Neural progenitor cell (in vitro differentiated cells): ENCODE measurements around the gene RPH3AL. TPM values are rescaled to one million over a fixed set of nuclear protein-coding genes. Genes with fewer than 3 reads are reported as not detected.
A peak's percentile ranks its signal among the peaks of the same experiment; 100 is the strongest.

ENCODE experiments used
- DNase-seq: peaks from one replicate; pipeline ENCODE4 v3.0.0-alpha.2; 2016; ENCODE audit warnings: low spot score
- H2AFZ ChIP-seq: fragments of 200-600 bp; sonication (generic); replicated peaks from 2 replicates; pipeline ENCODE4 v1.6.1; 2016; ENCODE audit warnings: antibody characterized with exemption
- H3F3A ChIP-seq: fragments of 200-600 bp; sonication (generic); 2 replicates; pipeline ENCODE4 v1.6.1; 2016; ENCODE audit warnings: antibody characterized with exemption, low read depth
- H3K27ac ChIP-seq: fragments of 200-600 bp; sonication (generic); 2 replicates; pipeline ENCODE4 v1.5.1; 2016; ENCODE audit warnings: mild to moderate bottlenecking
- H3K27me3 ChIP-seq: fragments of 200-600 bp; sonication (generic); 2 replicates; pipeline ENCODE4 v1.6.1; 2016; ENCODE audit warnings: mild to moderate bottlenecking, moderate library complexity
- H3K36me3 ChIP-seq: fragments of 200-600 bp; sonication (generic); 2 replicates; pipeline ENCODE4 v1.5.1; 2016
- H3K4me1 ChIP-seq: fragments of 200-600 bp; sonication (generic); 2 replicates; pipeline ENCODE4 v1.6.1; 2016; ENCODE audit warnings: mixed run types
- H3K4me2 ChIP-seq: fragments of 200-600 bp; sonication (generic); 2 replicates; pipeline ENCODE4 v1.6.1; 2016
- H3K4me3 ChIP-seq: fragments of 200-600 bp; sonication (generic); 2 replicates; pipeline ENCODE4 v1.5.1; 2016
- H3K79me2 ChIP-seq: fragments of 200-600 bp; sonication (generic); 2 replicates; pipeline ENCODE4 v1.6.1; 2016; ENCODE audit warnings: low read depth
- H3K9ac ChIP-seq: fragments of 200-600 bp; sonication (generic); 2 replicates; pipeline ENCODE4 v1.6.1; 2016
- H3K9me3 ChIP-seq: fragments of 200-600 bp; sonication (generic); 2 replicates; pipeline ENCODE4 v1.5.1; 2016; ENCODE audit warnings: low read depth
- H4K20me1 ChIP-seq: fragments of 200-600 bp; sonication (generic); 2 replicates; pipeline ENCODE4 v1.6.1; 2016; ENCODE audit warnings: low read depth
- H3K27ac Mint-ChIP-seq: 3 replicates; pipeline ENCODE4 v1.8.0; 2021; ENCODE audit warnings: mixed read lengths
- H3K27me3 Mint-ChIP-seq: 2 replicates; pipeline ENCODE4 v1.8.0; 2022; ENCODE audit warnings: low read depth, mild to moderate bottlenecking, inconsistent platforms, moderate library complexity, mixed read lengths; ENCODE audit not compliant: insufficient read depth
- H3K36me3 Mint-ChIP-seq: 3 replicates; pipeline ENCODE4 v1.8.0; 2021; ENCODE audit warnings: mixed read lengths
- H3K4me1 Mint-ChIP-seq: 3 replicates; pipeline ENCODE4 v1.8.0; 2021; ENCODE audit warnings: mixed read lengths
- H3K4me3 Mint-ChIP-seq: 3 replicates; pipeline ENCODE4 v1.8.0; 2021; ENCODE audit warnings: mild to moderate bottlenecking, moderate library complexity, mixed read lengths
- H3K9me3 Mint-ChIP-seq: 3 replicates; pipeline ENCODE4 v1.8.0; 2020; ENCODE audit warnings: mixed read lengths
- EZH2 ChIP-seq: fragments of 200-600 bp; sonication (generic); IDR thresholded peaks from 2 replicates; pipeline ENCODE4 v1.6.1; 2017; ENCODE audit warnings: antibody characterized with exemption, mild to moderate bottlenecking, moderate library complexity
- EZH2phosphoT487 ChIP-seq: fragments of 200-600 bp; sonication (generic); IDR thresholded peaks from 2 replicates; pipeline ENCODE4 v1.6.1; 2017; ENCODE audit warnings: antibody characterized with exemption
- total RNA-seq: library from RNA; depleted of rRNA; stranded (reverse); fragments of >200 nt; gene quantifications from 2 replicates; pipeline ENCODE4 v1.2.3, GENCODE V29; 2015; ENCODE audit warnings: low replicate concordance
- TF ChIP-seq, protein P1 (sequence below): fragments of 200-600 bp; sonication (generic); IDR thresholded peaks from 2 replicates; pipeline ENCODE4 v1.5.1; 2017; ENCODE audit warnings: antibody characterized with exemption, mild to moderate bottlenecking

RPH3AL gene
- total RNA-seq, 1 donor from 2014 or later: 7.5 TPM

DNA sequence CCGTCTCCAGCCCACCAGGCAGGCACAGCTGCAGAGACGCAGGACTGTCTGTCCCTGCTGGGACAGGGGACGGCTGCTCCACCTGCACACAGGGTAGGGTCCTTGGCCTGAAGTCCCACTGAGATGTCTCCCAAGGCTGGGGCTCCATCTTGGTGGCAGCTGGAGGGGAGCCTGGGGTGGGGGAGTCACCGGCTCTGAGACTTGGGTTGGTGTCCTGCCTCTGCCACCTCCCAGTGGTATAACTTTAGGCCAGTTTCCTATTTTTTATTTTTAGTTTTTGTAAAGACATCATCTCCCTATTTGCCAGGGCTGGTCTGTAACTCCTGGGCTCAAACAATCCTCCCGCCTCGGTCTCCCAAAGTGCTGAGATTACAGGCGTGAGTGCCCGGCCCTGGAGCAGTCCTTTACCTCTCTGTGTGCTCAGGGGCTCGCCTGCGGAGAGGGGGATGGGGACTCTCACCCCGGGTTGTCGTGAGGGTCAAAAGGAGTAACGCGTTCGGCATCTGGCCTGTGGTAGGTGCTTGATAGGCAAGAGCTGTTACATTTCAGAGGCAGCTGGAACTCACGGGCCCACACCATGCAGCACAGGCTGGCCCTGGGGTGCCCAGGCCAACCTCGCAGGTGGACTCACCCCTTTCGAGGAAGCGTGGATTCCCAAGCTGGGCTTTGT, 124.5 kb downstream of the RPH3AL start:
- Histone ChIP-seq H3K4me3 (no peak overlapping the region), H3K4me2 (no peak overlapping the region), H3K27ac (no peak overlapping the region), H3F3A (no peaks in the 10 kb centered on the region), H3K27me3 (no peaks in the 10 kb centered on the region), H4K20me1 (no peaks in the 10 kb centered on the region), H3K36me3 (no peaks in the 10 kb centered on the region), H3K79me2 (no peaks in the 10 kb centered on the region), H3K4me1 (peaks cover 7% of the 10 kb centered on the region), H2AFZ (no peak overlapping the region), H3K9me3 (no peaks in the 10 kb centered on the region), H3K9ac (no peak overlapping the region)
- no peak overlapping the region for H3K27ac Mint-ChIP-seq
- no peak overlapping the region for H3K4me3 Mint-ChIP-seq
- no peaks in the 10 kb centered on the region for H3K36me3 Mint-ChIP-seq
- H3K4me1 Mint-ChIP-seq: peaks cover 26% of the 10 kb centered on the region
- H3K9me3 Mint-ChIP-seq: no peaks in the 10 kb centered on the region
- peaks cover 13% of the 10 kb centered on the region for H3K27me3 Mint-ChIP-seq
- no peak for DNase-seq
- TF ChIP-seq, protein P1, sequence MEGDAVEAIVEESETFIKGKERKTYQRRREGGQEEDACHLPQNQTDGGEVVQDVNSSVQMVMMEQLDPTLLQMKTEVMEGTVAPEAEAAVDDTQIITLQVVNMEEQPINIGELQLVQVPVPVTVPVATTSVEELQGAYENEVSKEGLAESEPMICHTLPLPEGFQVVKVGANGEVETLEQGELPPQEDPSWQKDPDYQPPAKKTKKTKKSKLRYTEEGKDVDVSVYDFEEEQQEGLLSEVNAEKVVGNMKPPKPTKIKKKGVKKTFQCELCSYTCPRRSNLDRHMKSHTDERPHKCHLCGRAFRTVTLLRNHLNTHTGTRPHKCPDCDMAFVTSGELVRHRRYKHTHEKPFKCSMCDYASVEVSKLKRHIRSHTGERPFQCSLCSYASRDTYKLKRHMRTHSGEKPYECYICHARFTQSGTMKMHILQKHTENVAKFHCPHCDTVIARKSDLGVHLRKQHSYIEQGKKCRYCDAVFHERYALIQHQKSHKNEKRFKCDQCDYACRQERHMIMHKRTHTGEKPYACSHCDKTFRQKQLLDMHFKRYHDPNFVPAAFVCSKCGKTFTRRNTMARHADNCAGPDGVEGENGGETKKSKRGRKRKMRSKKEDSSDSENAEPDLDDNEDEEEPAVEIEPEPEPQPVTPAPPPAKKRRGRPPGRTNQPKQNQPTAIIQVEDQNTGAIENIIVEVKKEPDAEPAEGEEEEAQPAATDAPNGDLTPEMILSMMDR: no peak
- TF ChIP-seq EZH2phosphoT487: no peak
- no peak for TF ChIP-seq EZH2

DNA sequence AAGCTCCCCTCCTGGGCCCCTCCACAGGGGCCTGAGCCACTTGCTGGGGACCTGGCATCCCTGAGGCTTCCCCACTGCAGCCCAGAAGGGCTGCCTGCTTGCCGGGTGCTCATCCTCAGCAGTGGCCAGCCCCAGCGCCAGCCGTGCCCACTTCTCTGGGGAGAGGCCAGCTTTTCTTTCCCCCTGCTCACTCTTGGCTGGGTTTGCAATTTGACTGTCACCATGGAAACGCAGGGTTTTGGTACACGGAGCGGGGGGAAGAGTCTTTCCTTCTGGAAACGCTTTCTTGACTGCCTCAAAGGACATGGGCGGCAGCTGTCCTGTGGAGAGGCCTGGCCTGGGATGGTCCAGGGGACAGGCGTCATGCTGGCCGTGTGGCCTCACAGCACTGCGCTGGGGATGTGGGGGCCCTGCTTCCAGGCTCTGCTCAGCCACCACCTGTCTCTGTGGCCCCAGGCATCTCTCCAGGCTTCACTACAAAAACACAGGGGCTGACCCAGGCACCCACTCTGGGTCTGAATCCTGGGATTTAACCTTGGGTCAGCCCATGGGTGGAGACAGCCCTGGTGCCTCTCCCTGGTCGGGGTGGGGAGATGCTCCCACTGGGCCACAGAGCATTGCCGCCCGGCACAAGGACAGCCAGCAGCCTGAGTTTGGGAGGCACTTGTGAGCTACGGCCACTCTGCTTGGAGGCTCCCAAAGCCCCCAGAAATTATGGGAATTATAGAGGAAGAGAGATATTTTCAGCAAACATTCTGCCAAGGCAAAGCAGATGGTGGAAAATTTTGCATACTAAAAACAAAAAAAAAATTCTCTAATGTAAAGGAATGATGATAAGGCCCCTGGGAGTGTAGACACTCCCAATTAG, 125.3 kb downstream of the RPH3AL start:
- no peaks in the 10 kb centered on the region for H3K27me3 ChIP-seq
- H3K36me3 ChIP-seq: no peaks in the 10 kb centered on the region
- no peaks in the 10 kb centered on the region for H3F3A ChIP-seq
- H3K9me3 ChIP-seq: no peaks in the 10 kb centered on the region
- peaks cover 7% of the 10 kb centered on the region for H3K4me1 ChIP-seq
- no peak overlapping the region for H3K9ac ChIP-seq
- no peak overlapping the region for H2AFZ ChIP-seq
- no peak overlapping the region for H3K4me3 ChIP-seq
- Mint-ChIP-seq H3K4me1 (peaks cover 18% of the 10 kb centered on the region), H3K4me3 (no peak overlapping the region), H3K36me3 (no peaks in the 10 kb centered on the region), H3K27ac (no peak overlapping the region), H3K9me3 (no peaks in the 10 kb centered on the region), H3K27me3 (peaks cover 13% of the 10 kb centered on the region)
- H3K4me2 ChIP-seq: no peak overlapping the region
- no peak overlapping the region for H3K27ac ChIP-seq
- peak; percentile 45 for DNase-seq
- TF ChIP-seq EZH2phosphoT487 (no peak), EZH2 (no peak)
- TF ChIP-seq, protein P1: no peak
- H4K20me1 ChIP-seq: no peaks in the 10 kb centered on the region
- no peaks in the 10 kb centered on the region for H3K79me2 ChIP-seq

DNA sequence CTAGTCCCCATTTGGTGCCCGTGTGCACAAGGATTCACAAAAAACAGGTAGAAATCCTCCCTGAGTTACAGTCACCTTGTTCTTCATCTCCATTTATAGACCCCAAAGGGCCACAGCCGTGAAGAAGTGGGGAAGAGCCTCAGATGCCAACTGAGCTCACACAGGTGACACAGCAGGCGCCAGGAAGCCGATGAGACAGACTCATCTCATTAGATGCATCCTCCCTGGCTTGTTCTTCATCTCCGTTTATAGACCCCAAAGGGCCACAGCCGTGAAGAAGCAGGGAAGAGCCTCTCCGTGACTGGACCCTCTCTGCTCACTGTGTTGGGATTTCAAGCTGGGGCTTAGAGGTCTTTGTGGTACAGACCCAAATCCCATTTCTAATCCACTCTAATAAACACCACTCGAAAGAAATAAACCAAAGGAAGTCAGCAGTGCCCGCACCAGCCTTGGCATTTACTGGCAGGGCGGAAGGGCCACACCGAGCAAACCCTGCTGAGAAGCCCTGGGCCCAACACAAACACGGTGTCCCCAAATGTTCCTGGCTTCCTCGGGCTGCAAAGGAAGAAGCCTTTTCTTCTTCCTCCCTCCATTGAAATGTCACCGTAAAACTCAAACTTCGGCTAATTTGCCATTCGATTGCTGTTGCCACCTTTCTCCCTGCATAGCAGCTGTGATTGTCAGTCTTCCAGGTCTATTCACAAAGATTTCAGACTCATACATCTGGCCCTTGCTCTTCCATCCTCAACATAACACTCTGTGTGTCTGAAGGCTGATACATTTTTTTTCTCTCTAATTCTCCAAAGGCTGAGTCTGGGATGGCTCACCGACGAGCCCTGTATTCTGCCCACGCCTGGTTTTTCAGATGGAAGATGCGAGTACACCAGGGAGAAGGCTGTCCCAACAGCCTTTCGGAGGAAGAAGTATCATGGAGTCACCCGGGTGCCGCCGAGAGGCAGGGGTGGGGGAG, 126.2 kb downstream of the RPH3AL start:
- TF ChIP-seq EZH2phosphoT487 (no peak), EZH2 (no peak)
- TF ChIP-seq, protein P1: no peak
- no peaks in the 10 kb centered on the region for H3K9me3 Mint-ChIP-seq
- peak overlapping the region; percentile 3 for H3K27ac Mint-ChIP-seq
- H3K27me3 Mint-ChIP-seq: peaks cover 13% of the 10 kb centered on the region
- no peak for DNase-seq
- Histone ChIP-seq H3K4me1 (peaks cover 7% of the 10 kb centered on the region), H4K20me1 (no peaks in the 10 kb centered on the region), H3K9ac (no peak overlapping the region), H3K79me2 (no peaks in the 10 kb centered on the region), H3F3A (no peaks in the 10 kb centered on the region), H3K4me2 (no peak overlapping the region), H3K4me3 (no peak overlapping the region), H3K9me3 (no peaks in the 10 kb centered on the region), H3K27ac (no peak overlapping the region), H2AFZ (no peak overlapping the region), H3K36me3 (no peaks in the 10 kb centered on the region), H3K27me3 (no peaks in the 10 kb centered on the region)
- H3K4me3 Mint-ChIP-seq: no peak overlapping the region
- H3K4me1 Mint-ChIP-seq: peaks cover 16% of the 10 kb centered on the region
- no peaks in the 10 kb centered on the region for H3K36me3 Mint-ChIP-seq
